AG04449 (cell line): Measurements from ENCODE around the gene SMIM29.
A peak's percentile ranks its signal among the peaks of the same experiment; 100 is the strongest.

Experiments
- CTCF ChIA-PET: fragments of 350-600 bp; formaldehyde crosslinking; extraction: SDS; loops from one replicate; lab custom pipeline; 2021; ENCODE audit warnings: antibody characterized with exemption; lab: Yijun Ruan, JAX
- POLR2A ChIA-PET: fragments of 400-600, 350-600 bp; formaldehyde crosslinking; extraction: SDS; loops from one replicate; lab custom pipeline; 2020; ENCODE audit warnings: antibody characterized with exemption, inconsistent platforms; lab: Yijun Ruan, JAX
- DNase-seq: peaks from one replicate; pipeline ENCODE4 v3.0.0-alpha.2; 2010; ENCODE audit warnings: low read depth, low spot score
- H3K4me3 ChIP-seq: 2 replicates; pipeline ENCODE4 v1.5.1; 2011; ENCODE audit warnings: low read depth, mild to moderate bottlenecking, control low read depth, low read length
- CTCF ChIP-seq: IDR thresholded peaks from one replicate; pipeline ENCODE4 v1.5.1; 2011; ENCODE audit warnings: mild to moderate bottlenecking, moderate library complexity, low read length, control low read depth, inconsistent platforms; ENCODE audit not compliant: insufficient read depth; ENCODE audit errors: missing control alignments

Gene SMIM29

GRCh38 chr6:34243901-34244884, 4.6 kb downstream of the SMIM29 start:
- 0 out of 2 replicates have a peak overlapping the region, but pooled peaks have one; percentile 15 for H3K4me3 ChIP-seq
- ChIA-PET CTCF (interaction anchor here (0.7 to 3.6 kb wide), 7 partner anchors 21 to 214 kb away, joined by 3 to 20 read pairs (median 3); no protein-coding TSS in a partner anchor), POLR2A (interaction anchor here (1.0 to 1.4 kb wide), 2 partner anchors 42 to 182 kb away, joined by 3 to 4 read pairs; partner anchors contain the start of gene RPS10)
- peak; percentile 64 for TF ChIP-seq CTCF
- no peak for DNase-seq

- ChIA-PET CTCF (interaction anchor here (1.1 to 3.6 kb wide), 2 partner anchors 48 to 147 kb away, joined by 3 to 20 read pairs; no protein-coding TSS in a partner anchor), POLR2A (interaction anchor here (0.9 kb wide), 1 partner anchor 14 kb away, joined by 4 read pairs; no protein-coding TSS in a partner anchor)
- DNase-seq: no peak
- no peak for TF ChIP-seq CTCF
- no peak overlapping the region for H3K4me3 ChIP-seq
These were observed 5.6 kb downstream of the SMIM29 start for GRCh38 chr6:34243131-34243771.

GRCh38 chr6:34242252-34243130, 6.3 kb downstream of the SMIM29 start:
- no peak for DNase-seq
- H3K4me3 ChIP-seq: no peak overlapping the region
- POLR2A ChIA-PET: interaction anchor here (0.9 kb wide), 1 partner anchor 14 kb away, joined by 4 read pairs; no protein-coding TSS in a partner anchor
- no peak for TF ChIP-seq CTCF
- CTCF ChIA-PET: interaction anchor here (0.8 to 3.6 kb wide), 3 partner anchors 7 to 151 kb away, joined by 3 to 20 read pairs (median 3); no protein-coding TSS in a partner anchor

- no peak for DNase-seq
- TF ChIP-seq CTCF: no peak
- no peak overlapping the region for H3K4me3 ChIP-seq
- CTCF ChIA-PET: interaction anchor here (0.8 to 3.6 kb wide), 3 partner anchors 8 to 151 kb away, joined by 3 to 20 read pairs (median 3); no protein-coding TSS in a partner anchor
- POLR2A ChIA-PET: no interaction called here
These were observed 7.2 kb downstream of the SMIM29 start for GRCh38 chr6:34241351-34242215.
